GM12891 (cell line): ENCODE results near the gene CDH23.

ENCODE experiments used
- POLR2A ChIP-seq: IDR thresholded peaks from 2 replicates; pipeline ENCODE4 v1.6.1; 2011; ENCODE audit warnings: low read depth, low read length, control low read depth
- POLR2AphosphoS5 ChIP-seq: IDR thresholded peaks from 2 replicates; pipeline ENCODE4 v1.6.1; 2011; ENCODE audit warnings: low read depth, low read length, control low read depth

GRCh38 chr10:71765176-71765904, 368.6 kb downstream of the CDH23 start:
- no peak for TF ChIP-seq POLR2A
- no peak for TF ChIP-seq POLR2AphosphoS5
